Liver (tissue), 5 donors: Measurements from ENCODE around the gene RUNX1. TPM values are rescaled to one million over a fixed set of nuclear protein-coding genes. Genes with fewer than 3 reads are reported as not detected.

Source experiments
- FOXA2 ChIP-seq: IDR thresholded peaks from 2 replicates; pipeline ENCODE4 v1.6.1; 2016; ENCODE audit warnings: antibody characterized with exemption
- TAF1 ChIP-seq: conservative IDR thresholded peaks from 2 replicates; pipeline ENCODE4 v1.6.1; 2016; ENCODE audit warnings: antibody characterized with exemption, mild to moderate bottlenecking
- ZBTB33 ChIP-seq: IDR thresholded peaks from 2 replicates; pipeline ENCODE4 v1.6.1; 2016; ENCODE audit warnings: antibody characterized with exemption
- polyA plus RNA-seq, 2 donors: library from polyadenylated mRNA; stranded (reverse) in 1 of 2; unstranded in 1 of 2; fragments of 200-250 nt in 1 of 2; fragments of >200 nt in 1 of 2; fragmentation: Nextera tagmentation in 1 of 2; extraction: Ambion mirVana in 1 of 2; gene quantifications; one replicate each; pipeline versions ENCODE4 v1.2.1 to v1.2.3, GENCODE V29; 2013 to 2015
- total RNA-seq, 2 donors: library from RNA; depleted of rRNA; stranded (reverse); fragments of >200 nt; gene quantifications; one replicate each; pipeline ENCODE4 v1.2.3, GENCODE V29; 2014
- donor health status: healthy.
- donor health status: healthy.
- donor health status: healthy.

The RUNX1 gene
- total and polyA plus RNA-seq, 4 donors, result 0.98 to 7.2 (median 3.1) TPM

- TF ChIP-seq ZBTB33, result no peak
- TF ChIP-seq TAF1, result no peak
- no peak for TF ChIP-seq FOXA2
Observed at GRCh38 chr21:34740198-34740597, 308.9 kb downstream of the RUNX1 start (continued).
